HG03354 (cell line): ENCODE measurements around the gene ACAD10.
A peak's percentile ranks its signal among the peaks of the same experiment; 100 is the strongest.
"Not testable (repeated sequence)": the region's sequence is repeated elsewhere in the genome, so short reads cannot be mapped to it uniquely, and the experiment has no call there.

Experiments
- ATAC-seq: cut with Tn5 transposase; IDR thresholded peaks from one replicate; pipeline ENCODE4 v1.9.1; 2021; ENCODE audit warnings: mild to moderate bottlenecking; ENCODE audit not compliant: unreplicated experiment, poor library complexity, severe bottlenecking

Gene ACAD10

GRCh38 chr12:111685322-111685810, 487 bp upstream of the ACAD10 start:
- ATAC-seq: peak; percentile 46

GRCh38 chr12:111686574-111687105, 787 bp downstream of the ACAD10 start:
- ATAC-seq: no peak

DNA sequence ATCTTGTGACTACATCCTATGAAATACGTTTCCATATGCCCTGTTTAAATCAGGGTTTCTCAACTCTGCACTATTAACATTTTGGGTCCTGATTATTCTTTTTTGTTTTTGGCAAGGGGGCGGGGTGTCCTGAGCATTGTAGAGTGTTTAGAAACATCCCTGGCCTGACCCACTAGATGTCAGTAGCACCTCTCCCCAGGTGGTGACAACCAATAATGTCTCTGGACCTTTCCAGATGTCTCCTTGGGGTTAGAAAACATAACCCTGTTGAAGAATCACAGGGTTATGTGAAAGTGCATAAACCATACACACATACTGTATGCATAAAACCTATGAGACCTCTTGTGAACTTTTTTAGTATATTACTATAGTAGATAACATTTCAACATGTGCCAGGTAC, 1.4 kb downstream of the ACAD10 start:
- ATAC-seq: no peak

GRCh38 chr12:111687952-111688351, 2.1 kb downstream of the ACAD10 start:
- ATAC-seq: no peak

DNA sequence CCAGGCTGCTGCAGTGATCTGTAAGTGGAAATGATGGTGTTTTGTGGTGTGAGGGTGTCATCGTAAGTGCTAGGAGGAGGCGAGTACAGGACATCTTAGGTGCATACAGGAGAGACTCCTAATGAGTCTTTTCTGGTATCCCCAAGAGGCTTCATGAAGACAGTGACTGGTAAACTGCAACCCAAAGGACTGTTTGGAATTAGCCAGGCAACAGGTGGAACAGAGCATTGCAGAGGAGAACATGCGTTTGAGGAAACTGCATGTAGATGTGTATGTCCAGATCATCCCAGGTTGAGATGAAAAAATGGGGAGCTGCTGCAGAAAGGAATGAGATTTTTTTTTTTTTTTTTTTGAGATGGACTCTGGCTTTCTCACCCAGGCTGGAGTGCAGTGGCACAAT, 5.4 kb downstream of the ACAD10 start:
- no peak for ATAC-seq

GRCh38 chr12:111692575-111693210, 6.8 kb downstream of the ACAD10 start:
- ATAC-seq: no peak

- no peak for ATAC-seq
Measured at GRCh38 chr12:111693818-111694217, 8.0 kb downstream of the ACAD10 start.

DNA sequence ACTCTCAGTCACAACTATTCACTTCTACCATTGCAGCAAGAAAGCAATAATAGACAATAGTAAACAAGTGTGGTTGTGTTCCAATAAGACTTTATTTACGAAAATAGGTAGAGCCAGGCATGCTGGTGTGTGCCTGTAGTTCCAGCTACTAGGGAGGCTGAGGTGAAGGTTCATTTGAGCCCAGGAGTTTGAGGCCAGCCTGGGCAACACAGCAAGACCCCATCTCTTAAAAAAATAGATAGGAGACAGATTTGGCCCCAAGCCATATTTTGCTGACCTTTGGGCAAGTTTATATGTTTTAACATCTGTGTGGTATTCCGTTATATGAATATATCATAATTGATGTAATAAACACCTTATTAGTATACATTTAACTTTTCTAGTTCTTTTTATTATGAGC, 14.1 kb downstream of the ACAD10 start:
- ATAC-seq: no peak

DNA sequence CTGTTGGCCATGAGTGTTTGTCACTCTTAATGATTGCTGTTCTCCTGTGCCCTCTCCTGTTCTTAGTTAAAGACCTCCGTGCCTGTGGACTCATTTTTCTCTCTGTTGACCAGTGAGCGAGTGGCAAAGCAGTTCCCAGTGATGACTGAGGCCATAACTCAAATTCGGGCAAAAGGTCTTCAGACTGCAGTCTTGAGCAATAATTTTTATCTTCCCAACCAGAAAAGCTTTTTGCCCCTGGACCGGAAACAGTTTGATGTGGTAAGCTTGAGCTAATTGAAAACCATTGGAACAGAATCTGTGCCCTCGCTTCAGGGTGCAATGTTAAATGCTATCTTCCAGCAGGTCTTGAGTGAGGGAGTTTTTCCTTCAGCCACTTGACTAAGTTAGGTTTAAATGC, 19.8 kb downstream of the ACAD10 start:
- no peak for ATAC-seq

GRCh38 chr12:111706145-111706544, 20.3 kb downstream of the ACAD10 start:
- no peak for ATAC-seq

DNA sequence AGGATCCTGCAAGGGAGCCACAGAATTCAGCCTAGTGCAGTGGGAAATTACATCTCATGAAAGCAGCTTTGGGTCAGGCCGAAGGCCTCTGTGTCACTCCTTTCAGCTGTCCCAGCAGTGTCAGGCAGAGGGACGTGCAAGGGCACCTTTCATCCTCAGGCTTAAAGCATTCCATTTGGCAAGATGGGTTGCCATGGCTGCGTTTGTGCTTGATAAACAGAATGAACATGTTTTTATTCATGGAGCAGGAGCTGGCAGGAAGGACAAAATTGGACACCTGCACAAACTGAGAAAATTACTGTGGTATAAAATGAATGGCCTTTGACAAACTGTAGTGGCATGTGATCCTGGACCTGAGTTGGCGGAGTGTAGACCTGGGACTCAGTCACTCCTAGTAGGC, 29.4 kb downstream of the ACAD10 start:
- ATAC-seq: no peak

- ATAC-seq: not testable (repeated sequence)
Measured at GRCh38 chr12:111719316-111719715, 33.5 kb downstream of the ACAD10 start.

GRCh38 chr12:111720457-111720856, 34.6 kb downstream of the ACAD10 start:
- ATAC-seq: no peak

GRCh38 chr12:111723646-111724360, 38.0 kb downstream of the ACAD10 start:
- ATAC-seq: not testable (repeated sequence)

DNA sequence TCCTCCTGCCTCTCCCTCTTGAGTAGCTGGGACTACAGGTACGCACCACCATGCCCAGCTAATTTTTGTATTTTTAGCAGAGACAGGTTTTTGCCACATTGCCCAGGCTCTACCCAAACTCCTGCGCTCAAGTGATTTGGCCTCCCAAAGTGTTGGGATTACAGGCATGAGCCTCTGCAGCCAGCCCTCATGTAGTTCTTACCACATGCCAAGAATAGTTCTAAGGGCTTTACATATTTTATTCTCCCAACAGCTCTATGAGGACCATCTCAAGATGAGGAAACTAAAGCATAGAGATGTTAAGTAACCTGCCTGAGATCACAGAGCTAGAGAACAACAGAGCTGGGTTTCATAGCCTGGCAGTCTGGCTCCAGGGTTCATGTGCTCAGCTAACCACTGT, 42.9 kb downstream of the ACAD10 start:
- no peak for ATAC-seq

GRCh38 chr12:111730420-111730819, 44.6 kb downstream of the ACAD10 start:
- no peak for ATAC-seq

- ATAC-seq: no peak
Measured at GRCh38 chr12:111732786-111733185, 46.9 kb downstream of the ACAD10 start.

DNA sequence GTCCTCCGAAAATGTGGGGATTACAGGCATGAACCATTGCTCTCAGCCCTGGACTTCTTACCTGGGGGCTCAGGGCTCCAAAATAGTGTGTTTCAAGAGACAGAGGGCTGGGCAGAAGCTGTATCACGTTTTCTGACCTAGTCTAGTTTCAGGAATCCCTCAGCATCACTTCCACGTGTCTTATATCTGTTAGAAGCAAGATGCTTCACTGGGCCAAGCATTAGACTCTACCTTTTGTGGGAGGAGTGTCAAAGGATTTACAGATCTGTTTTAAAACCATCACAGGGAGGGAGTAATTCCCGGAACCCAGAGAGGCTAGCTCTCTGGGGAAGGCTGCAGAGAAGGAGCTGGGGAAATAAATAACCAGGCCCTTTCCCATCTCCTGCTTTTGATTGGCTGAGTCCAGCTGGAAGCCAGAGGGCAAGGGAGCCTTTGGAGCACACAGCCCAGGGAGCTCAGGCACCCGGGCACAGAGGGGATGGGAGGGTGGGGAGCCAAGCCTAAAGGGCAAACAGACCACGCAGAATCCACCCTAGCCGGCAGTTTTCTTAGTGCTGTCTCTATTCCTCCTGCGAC, 47.6 kb downstream of the ACAD10 start:
- ATAC-seq: no peak

DNA sequence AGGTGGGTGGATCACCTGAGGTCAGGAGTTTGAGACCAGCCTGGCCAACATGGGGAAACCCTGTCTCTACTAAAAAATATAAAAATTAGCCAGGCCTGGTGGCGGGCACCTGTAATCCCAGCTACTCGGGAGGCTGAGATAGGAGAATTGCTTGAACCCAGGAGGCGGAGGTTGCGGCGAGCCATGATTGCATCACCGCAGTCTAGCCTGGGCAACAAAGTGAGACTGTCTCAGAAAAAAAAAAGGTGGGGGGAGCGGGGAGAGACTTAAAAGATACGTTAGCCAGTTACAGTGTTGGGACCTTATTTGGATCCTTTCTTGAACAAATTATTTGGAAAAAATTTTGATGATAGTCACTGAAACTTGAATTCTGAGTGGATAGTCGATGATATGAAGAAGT, 53.7 kb downstream of the ACAD10 start:
- not testable (repeated sequence) for ATAC-seq

GRCh38 chr12:111741235-111741812, 55.5 kb downstream of the ACAD10 start:
- no peak for ATAC-seq
